HepG2 (cell line): ENCODE measurements around the gene ETV3L. TPM values are rescaled to one million over a fixed set of nuclear protein-coding genes. Genes with fewer than 3 reads are reported as not detected.

Experiments used
- CBX2 ChIP-seq, 2 experiments: fragments of 200-600 bp in 1 of 2; sonication (generic); formaldehyde crosslinking in 1 of 2; IDR thresholded peaks; 2 replicates each; pipeline versions ENCODE4 v1.7.0 to v1.8.1; 2018 to 2022; ENCODE audit warnings: low read depth in 2 of 2, low read length in 1 of 2, mild to moderate bottlenecking in 1 of 2, missing genetic modification reagents in 1 of 2
- CEBPB ChIP-seq: IDR thresholded peaks from 2 replicates; pipeline ENCODE4 v1.6.1; 2011; ENCODE audit warnings: low read depth, low read length, improper control_type of control experiment, borderline replicate concordance
- FOSL1 ChIP-seq: sonication (generic); formaldehyde crosslinking; IDR thresholded peaks from 2 replicates; pipeline ENCODE4 v1.9.0; 2021; ENCODE audit warnings: missing genetic modification reagents, borderline replicate concordance
- HDAC2 ChIP-seq: sonication (generic); formaldehyde crosslinking; IDR thresholded peaks from 2 replicates; pipeline ENCODE4 v1.4.0; 2020; ENCODE audit warnings: missing genetic modification reagents
- MIER3 ChIP-seq: IDR thresholded peaks from 2 replicates; pipeline ENCODE4 v1.6.1; 2016; ENCODE audit warnings: missing compliant biosample characterization, borderline replicate concordance
- RERE ChIP-seq: IDR thresholded peaks from 2 replicates; pipeline ENCODE4 v1.6.1; 2016; ENCODE audit warnings: low read depth, missing genetic modification reagents, missing compliant biosample characterization
- REXO4 ChIP-seq: sonication (generic); formaldehyde crosslinking; IDR thresholded peaks from 2 replicates; pipeline ENCODE4 v1.8.0; 2022; ENCODE audit warnings: missing genetic modification reagents, mild to moderate bottlenecking, borderline replicate concordance
- SIN3B ChIP-seq: fragments of 150-350 bp; IDR thresholded peaks from 2 replicates; pipeline ENCODE4 v1.6.1; 2014; ENCODE audit warnings: low read length
- SMAD1 ChIP-seq: sonication (generic); formaldehyde crosslinking; IDR thresholded peaks from 2 replicates; pipeline ENCODE4 v1.4.0; 2020; ENCODE audit warnings: missing genetic modification reagents, low read depth, mild to moderate bottlenecking, borderline replicate concordance
- TAF15 ChIP-seq: fragments of 200-400 bp; formaldehyde crosslinking; IDR thresholded peaks from one replicate; pipeline ENCODE4 v1.6.1; 2018; ENCODE audit warnings: mild to moderate bottlenecking, low read depth, low read length; ENCODE audit not compliant: poor library complexity, severe bottlenecking
- ZBTB2 ChIP-seq: sonication (generic); formaldehyde crosslinking; IDR thresholded peaks from 2 replicates; pipeline ENCODE4 v1.8.0; 2022; ENCODE audit warnings: low read depth, missing genetic modification reagents
- ZBTB26 ChIP-seq: IDR thresholded peaks from 2 replicates; pipeline ENCODE4 v1.6.1; 2016; ENCODE audit warnings: missing compliant biosample characterization, missing genetic modification reagents, borderline replicate concordance
- ZBTB7A ChIP-seq: sonication (generic); formaldehyde crosslinking; IDR thresholded peaks from 2 replicates; pipeline ENCODE4 v1.8.0; 2022; ENCODE audit warnings: mild to moderate bottlenecking, missing genetic modification reagents
- ZNF292 ChIP-seq: sonication (generic); formaldehyde crosslinking; IDR thresholded peaks from 2 replicates; pipeline ENCODE4 v1.8.1; 2022; ENCODE audit warnings: mild to moderate bottlenecking, low read depth, missing genetic modification reagents, borderline replicate concordance
- ZNF350 ChIP-seq: sonication (generic); formaldehyde crosslinking; IDR thresholded peaks from 2 replicates; pipeline ENCODE4 v1.4.0; 2020; ENCODE audit warnings: mild to moderate bottlenecking, low read depth, missing genetic modification reagents, borderline replicate concordance
- ZNF354B ChIP-seq: sonication (generic); formaldehyde crosslinking; IDR thresholded peaks from 2 replicates; pipeline ENCODE4 v1.8.0; 2022; ENCODE audit warnings: mild to moderate bottlenecking, missing genetic modification reagents
- ZNF616 ChIP-seq: sonication (generic); formaldehyde crosslinking; IDR thresholded peaks from 2 replicates; pipeline ENCODE4 v1.5.0; 2020; ENCODE audit warnings: low read depth, mild to moderate bottlenecking, missing genetic modification reagents
- ZNF672 ChIP-seq: sonication (generic); formaldehyde crosslinking; IDR thresholded peaks from 2 replicates; pipeline ENCODE4 v1.8.1; 2022; ENCODE audit warnings: missing genetic modification reagents
- ZNF780A ChIP-seq: sonication (generic); formaldehyde crosslinking; IDR thresholded peaks from 2 replicates; pipeline ENCODE4 v1.8.0; 2022; ENCODE audit warnings: mild to moderate bottlenecking, missing genetic modification reagents, moderate library complexity
- polyA plus RNA-seq, 8 experiments: library from polyadenylated mRNA; depleted of rRNA in 3 of 8; stranded (reverse) in 7 of 8; unstranded in 1 of 8; fragments of >200 nt; fragmentation: Illumina TruSeq in 4 of 8; extraction: Trizol in 4 of 8; gene quantifications; 2 replicates each; pipeline versions ENCODE4 v1.2.1 to v1.2.3, GENCODE V29; 2011 to 2016; ENCODE audit warnings: low read depth in 4 of 8, missing spikeins in 1 of 8, mixed read lengths in 1 of 8; ENCODE audit not compliant: insufficient read depth in 1 of 8
- total RNA-seq, 5 experiments: library from RNA; depleted of rRNA; stranded (reverse); fragments of >200 nt; fragmentation: Illumina TruSeq; extraction: Trizol; gene quantifications; 2 replicates each; pipeline ENCODE4 v1.2.3, GENCODE V29; 2016; ENCODE audit warnings: low read depth in 1 of 5

ETV3L gene
- total and polyA plus RNA-seq, 2 of the 13 experiments (the other 11 are each of a cell fraction or from before 2014, with no cell fraction given), result not detected

- peak; percentile 76; the same call in 1 of the 2 replicates for TF ChIP-seq ZNF780A (CRISPR knock-in tag)
- TF ChIP-seq ZNF350 (CRISPR knock-in tag), result peak; percentile 38; the same call in 1 of the 2 replicates
- TF ChIP-seq REXO4 (CRISPR knock-in tag), result no peak
- TF ChIP-seq TAF15, result peak; percentile 89
- no peak for TF ChIP-seq MIER3
- TF ChIP-seq ZBTB2, result peak; percentile 99
- TF ChIP-seq SMAD1 (CRISPR knock-in tag), result peak; percentile 42; the same call in 1 of the 2 replicates
- no peak for TF ChIP-seq ZNF672
- 0 out of 2 replicates have a peak, but pooled peaks have one; percentile 34 for TF ChIP-seq RERE (CRISPR knock-in tag)
- no peak for TF ChIP-seq FOSL1 (CRISPR knock-in tag)
- no peak for TF ChIP-seq SIN3B
- no peak for TF ChIP-seq CBX2 (IDR thresholded peaks at IDR 0.05; ENCODE audit: low read depth, low read length)
- TF ChIP-seq CBX2 (CRISPR knock-in tag; IDR thresholded peaks at IDR 0.05; ENCODE audit: low read depth), result peak; percentile 51; the same call in 1 of the 2 replicates
- 0 out of 2 replicates have a peak, but pooled peaks have one; percentile 12 for TF ChIP-seq HDAC2 (CRISPR knock-in tag)
- peak; percentile 6; the same call in 1 of the 2 replicates for TF ChIP-seq ZNF292 (CRISPR knock-in tag)
- 0 out of 2 replicates have a peak, but pooled peaks have one; percentile 79 for TF ChIP-seq ZNF354B
- TF ChIP-seq ZBTB26 (CRISPR knock-in tag), result 0 out of 2 replicates have a peak, but pooled peaks have one; percentile 15
- peak; percentile 92 for TF ChIP-seq ZNF616 (CRISPR knock-in tag)
- peak; percentile 95 for TF ChIP-seq ZBTB7A
- TF ChIP-seq CEBPB, result no peak
Measured at GRCh38 chr1:157138220-157139051, 38.8 kb upstream of the ETV3L start, which contains the start of gene ETV3 (continued).
